Upper lobe of left lung (tissue), 6 donors: ENCODE results near the gene LINGO1. TPM values are rescaled to one million over a fixed set of nuclear protein-coding genes. Genes with fewer than 3 reads are reported as not detected.

ENCODE experiments used
- ATAC-seq, 2 donors: fragments of 200-7000 bp; cut with Tn5 transposase; one replicate each; pipeline ENCODE4 v1.9.1; 2022; ENCODE audit warnings: mild to moderate bottlenecking in 2 of 2, moderate library complexity in 2 of 2; ENCODE audit not compliant: low FRiP score in 2 of 2
- DNase-seq, 2 donors: peaks; one replicate each; pipeline ENCODE4 v3.0.0-alpha.2; 2019 to 2020
- H3K27ac ChIP-seq, 4 donors: fragments of 200-600 bp; sonication (generic); one replicate each; pipeline ENCODE4 v1.5.1; 2016 to 2019
- H3K27me3 ChIP-seq, 4 donors: fragments of 200-600 bp; sonication (generic); one replicate each; pipeline ENCODE4 v1.5.1; 2017 to 2019
- H3K36me3 ChIP-seq, 4 donors: fragments of 200-600 bp; sonication (generic); one replicate each; pipeline ENCODE4 v1.5.1; 2016 to 2019
- H3K4me1 ChIP-seq, 4 donors: fragments of 200-600 bp; sonication (generic); one replicate each; pipeline ENCODE4 v1.5.1; 2018 to 2019
- H3K4me3 ChIP-seq, 4 donors: fragments of 200-600 bp; sonication (generic); one replicate each; pipeline ENCODE4 v1.5.1; 2017 to 2019; ENCODE audit warnings: mild to moderate bottlenecking in 2 of 4, moderate library complexity in 1 of 4
- H3K9me3 ChIP-seq, 4 donors: fragments of 200-600 bp; sonication (generic); one replicate each; pipeline ENCODE4 v1.5.1; 2018 to 2019
- EP300 ChIP-seq, 4 donors: sonication (generic); formaldehyde crosslinking; IDR thresholded peaks; one replicate each; pipeline ENCODE4 v1.5.1; 2017; ENCODE audit warnings: antibody characterized with exemption in 4 of 4, control low read depth in 2 of 4
- POLR2A ChIP-seq, 4 donors: fragments of 450-650 bp; IDR thresholded peaks; one replicate each; pipeline ENCODE4 v1.5.1; 2016 to 2017; ENCODE audit warnings: antibody characterized with exemption in 4 of 4, mild to moderate bottlenecking in 2 of 4
- POLR2AphosphoS5 ChIP-seq, 2 donors: sonication (generic); formaldehyde crosslinking; IDR thresholded peaks; one replicate each; pipeline ENCODE4 v1.5.1; 2017; ENCODE audit warnings: antibody characterized with exemption in 2 of 2
- WGBS, 2 donors: methylation state at CpG; one replicate each; pipeline ENCODE4 v1.1.5; 2017 to 2018; 5-methylcytosine and 5-hydroxymethylcytosine counted together
- total RNA-seq, 6 donors: library from RNA; depleted of rRNA in 4 of 6; stranded (reverse); fragments of >200 nt in 4 of 6; gene quantifications; one replicate each; pipeline versions ENCODE4 v1.1.0 to v1.2.1, GENCODE V29; 2016 to 2021
- TF ChIP-seq, protein P1 (sequence below), 6 experiments: fragments of 450-650 bp in 4 of 6; fragments of 200-600 bp in 2 of 6; sonication (generic) in 2 of 6; IDR thresholded peaks; one replicate each; pipeline ENCODE4 v1.5.1; 2016 to 2019; ENCODE audit warnings: antibody characterized with exemption in 6 of 6
- donor health status: DM: no; HTN: no; CAD: no; lungs with moderate emphysema.
- donor health status: DM: no; HTN: yes; CAD: no; lungs with severe emphysema.

Gene LINGO1
- total RNA-seq, 6 donors from 2014 or later = 0.15 to 0.84 (median 0.43) TPM; not detected in 2

- Histone ChIP-seq H3K36me3 (no peaks in the 10 kb centered on the region), H3K9me3 (peaks cover 0 to 7% (median 3%) of the 10 kb centered on the region in 4 donors), H3K27me3 (peaks cover 0 to 6% (median 0%) of the 10 kb centered on the region in 4 donors), H3K4me3 (no peak overlapping the region), H3K4me1 (no peaks in the 10 kb centered on the region), H3K27ac (no peak overlapping the region)
- TF ChIP-seq POLR2A (IDR thresholded peaks at IDR 0.05) = no peak
- TF ChIP-seq, protein P1, sequence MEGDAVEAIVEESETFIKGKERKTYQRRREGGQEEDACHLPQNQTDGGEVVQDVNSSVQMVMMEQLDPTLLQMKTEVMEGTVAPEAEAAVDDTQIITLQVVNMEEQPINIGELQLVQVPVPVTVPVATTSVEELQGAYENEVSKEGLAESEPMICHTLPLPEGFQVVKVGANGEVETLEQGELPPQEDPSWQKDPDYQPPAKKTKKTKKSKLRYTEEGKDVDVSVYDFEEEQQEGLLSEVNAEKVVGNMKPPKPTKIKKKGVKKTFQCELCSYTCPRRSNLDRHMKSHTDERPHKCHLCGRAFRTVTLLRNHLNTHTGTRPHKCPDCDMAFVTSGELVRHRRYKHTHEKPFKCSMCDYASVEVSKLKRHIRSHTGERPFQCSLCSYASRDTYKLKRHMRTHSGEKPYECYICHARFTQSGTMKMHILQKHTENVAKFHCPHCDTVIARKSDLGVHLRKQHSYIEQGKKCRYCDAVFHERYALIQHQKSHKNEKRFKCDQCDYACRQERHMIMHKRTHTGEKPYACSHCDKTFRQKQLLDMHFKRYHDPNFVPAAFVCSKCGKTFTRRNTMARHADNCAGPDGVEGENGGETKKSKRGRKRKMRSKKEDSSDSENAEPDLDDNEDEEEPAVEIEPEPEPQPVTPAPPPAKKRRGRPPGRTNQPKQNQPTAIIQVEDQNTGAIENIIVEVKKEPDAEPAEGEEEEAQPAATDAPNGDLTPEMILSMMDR (IDR thresholded peaks at IDR 0.05) = no peak
- TF ChIP-seq POLR2AphosphoS5 (IDR thresholded peaks at IDR 0.05) = no peak
- no peak for TF ChIP-seq EP300 (IDR thresholded peaks at IDR 0.05)
- WGBS, 2 donors = 90 to 95% methylated on average over 4 of the region's 4 CpGs
- DNase-seq (no peak), ATAC-seq (no peak)
These were observed 21.2 kb upstream of the LINGO1 start for GRCh38 chr15:77653832-77654480.

GRCh38 chr15:77650265-77650664 is 17.6 kb upstream of the LINGO1 start:
- Histone ChIP-seq H3K27me3 (no peaks in the 10 kb centered on the region), H3K4me3 (no peak overlapping the region), H3K36me3 (no peaks in the 10 kb centered on the region), H3K4me1 (no peaks in the 10 kb centered on the region), H3K27ac (no peak overlapping the region), H3K9me3 (peaks cover 0 to 7% (median 3%) of the 10 kb centered on the region in 4 donors)
- DNase-seq = no peak
- no peak for ATAC-seq
- TF ChIP-seq, protein P1 (IDR thresholded peaks at IDR 0.05) = no peak
- TF ChIP-seq POLR2AphosphoS5 (IDR thresholded peaks at IDR 0.05) = no peak
- no peak for TF ChIP-seq POLR2A (IDR thresholded peaks at IDR 0.05)
- no peak for TF ChIP-seq EP300 (IDR thresholded peaks at IDR 0.05)
- WGBS, 2 donors = 52 to 55% methylated on average over 2 of the region's 2 CpGs

DNA sequence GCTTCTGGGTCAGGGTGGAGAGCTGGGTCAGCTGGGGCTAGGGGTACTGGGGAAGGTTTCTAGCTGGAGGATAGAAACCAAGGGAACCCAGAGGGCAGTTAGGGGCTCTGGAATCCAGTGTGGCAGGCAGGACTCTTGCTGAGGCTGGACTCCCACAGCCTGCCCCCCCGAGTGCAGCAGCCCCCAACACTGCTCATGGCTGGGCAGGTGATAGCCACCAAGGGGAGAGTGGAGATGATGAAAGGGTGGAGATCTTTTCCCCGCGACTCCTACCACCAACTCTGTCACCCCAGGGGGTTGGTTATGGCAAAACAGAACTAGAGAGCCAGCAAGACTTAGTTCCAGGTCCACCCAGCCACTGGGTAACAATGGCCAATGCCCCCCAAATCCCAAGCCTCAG is 16.9 kb upstream of the LINGO1 start:
- ATAC-seq (no peak), DNase-seq (no peak)
- Histone ChIP-seq H3K27ac (no peak overlapping the region), H3K36me3 (no peaks in the 10 kb centered on the region), H3K9me3 (peaks cover 0 to 7% (median 3%) of the 10 kb centered on the region in 4 donors), H3K4me3 (no peak overlapping the region), H3K27me3 (no peaks in the 10 kb centered on the region), H3K4me1 (no peaks in the 10 kb centered on the region)
- WGBS, 2 donors = 66 to 73% methylated on average over 3 of the region's 3 CpGs
- TF ChIP-seq POLR2A (IDR thresholded peaks at IDR 0.05) = no peak
- TF ChIP-seq EP300 (IDR thresholded peaks at IDR 0.05) = no peak
- TF ChIP-seq, protein P1 (IDR thresholded peaks at IDR 0.05) = no peak
- TF ChIP-seq POLR2AphosphoS5 (IDR thresholded peaks at IDR 0.05) = no peak

DNA sequence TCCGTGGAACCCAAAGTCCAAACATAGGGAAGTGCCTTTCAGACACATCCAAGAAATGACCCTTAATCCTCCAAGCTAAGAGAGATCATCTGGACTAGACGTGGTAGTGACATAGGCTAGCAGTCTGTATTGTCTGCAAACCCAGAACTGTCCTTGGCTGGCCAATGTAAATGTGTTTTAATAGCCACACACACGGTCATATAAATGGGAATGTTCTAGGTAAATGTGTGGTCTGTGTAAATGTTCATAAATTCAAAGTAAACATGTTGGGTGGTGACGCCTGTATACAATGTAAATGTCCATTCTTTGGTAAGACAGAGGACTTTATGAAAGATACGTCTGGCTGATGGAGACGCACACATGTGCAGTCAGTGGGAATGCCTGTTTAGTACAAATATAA is 16.3 kb upstream of the LINGO1 start:
- ATAC-seq = no peak
- no peak for DNase-seq
- no peaks in the 10 kb centered on the region for H3K27me3 ChIP-seq
- H3K4me3 ChIP-seq = no peak overlapping the region
- no peaks in the 10 kb centered on the region for H3K4me1 ChIP-seq
- TF ChIP-seq EP300 (IDR thresholded peaks at IDR 0.05) (no peak), POLR2AphosphoS5 (IDR thresholded peaks at IDR 0.05) (no peak), POLR2A (IDR thresholded peaks at IDR 0.05) (no peak)
- TF ChIP-seq, protein P1 (IDR thresholded peaks at IDR 0.05) = no peak
- WGBS, 2 donors = 81 to 82% methylated on average over 6 of the region's 6 CpGs
- no peak overlapping the region for H3K27ac ChIP-seq
- H3K9me3 ChIP-seq = peaks cover 0 to 3% (median under 1%) of the 10 kb centered on the region in 4 donors
- H3K36me3 ChIP-seq = no peaks in the 10 kb centered on the region

- TF ChIP-seq POLR2AphosphoS5 (IDR thresholded peaks at IDR 0.05) = no peak
- no peaks in the 10 kb centered on the region for H3K9me3 ChIP-seq
- no peak for ATAC-seq
- WGBS, 2 donors = 86 to 91% methylated on average over 4 of the region's 4 CpGs
- no peak overlapping the region for H3K4me3 ChIP-seq
- H3K27ac ChIP-seq = no peak overlapping the region
- H3K4me1 ChIP-seq = no peaks in the 10 kb centered on the region
- DNase-seq = no peak
- H3K36me3 ChIP-seq = no peaks in the 10 kb centered on the region
- no peaks in the 10 kb centered on the region for H3K27me3 ChIP-seq
These were observed 15.2 kb upstream of the LINGO1 start for GRCh38 chr15:77647961-77648360.
